ENCODE data around the gene TRIOBP.

GRCh38 chr22:37804881-37805809 lies 108.3 kb downstream of the TRIOBP start:
- TF ChIP-seq EZH2 (IDR thresholded peaks at IDR 0.05; ENCODE audit: borderline replicate concordance, low read depth, low read length, poor library complexity, severe bottlenecking) (no peak), CTCF (conservative IDR thresholded peaks at IDR 0.05; ENCODE audit: low read depth, low read length) (no peak)
